K562 (cell line): ENCODE data around the gene CPLANE2. TPM values are rescaled to one million over a fixed set of nuclear protein-coding genes. Genes with fewer than 3 reads are reported as not detected.

Experiments used
- CREB3L1 ChIP-seq: fragments of 450-650 bp; IDR thresholded peaks from 2 replicates; pipeline ENCODE4 v1.6.1; 2014; ENCODE audit warnings: low read depth, mild to moderate bottlenecking, moderate library complexity, borderline replicate concordance
- ESRRA ChIP-seq: fragments of 450-650 bp; IDR thresholded peaks from 2 replicates; pipeline ENCODE4 v1.6.1; 2014; ENCODE audit warnings: low read depth, mild to moderate bottlenecking, moderate library complexity, borderline replicate concordance
- ETV1 ChIP-seq: fragments of 450-650 bp; conservative IDR thresholded peaks from 2 replicates; pipeline ENCODE4 v1.6.1; 2016; ENCODE audit warnings: missing genetic modification characterization, control low read depth, low read depth, missing compliant biosample characterization
- GTF2F1 ChIP-seq: IDR thresholded peaks from 2 replicates; pipeline ENCODE4 v1.6.1; 2011; ENCODE audit warnings: low read depth, low read length, improper control_type of control experiment
- HDAC1 ChIP-seq, 2 experiments: fragments of 450-650 bp; IDR thresholded peaks; 2 replicates each; pipeline ENCODE4 v1.6.1; 2016 to 2017; ENCODE audit warnings: inconsistent platforms in 1 of 2, mild to moderate bottlenecking in 1 of 2, moderate library complexity in 1 of 2
- SMAD4 ChIP-seq: fragments of 250-450 bp; sonication (Bioruptor Pico); conservative IDR thresholded peaks from 2 replicates; pipeline ENCODE4 v1.8.0; 2021; ENCODE audit warnings: inconsistent platforms, mild to moderate bottlenecking, moderate library complexity
- TRIM24 ChIP-seq, 2 experiments: fragments of 450-650 bp; IDR thresholded peaks; 2 replicates each; pipeline ENCODE4 v1.6.1; 2016
- ZBTB26 ChIP-seq: fragments of 450-650 bp; formaldehyde crosslinking; IDR thresholded peaks from 2 replicates; pipeline ENCODE4 v1.4.0; 2022; ENCODE audit warnings: missing genetic modification characterization
- polyA plus RNA-seq, 8 experiments: library from polyadenylated mRNA; depleted of rRNA in 4 of 8; stranded (reverse) in 5 of 8; unstranded in 3 of 8; fragments of >200 nt; fragmentation: Nextera tagmentation in 2 of 8; fragmentation: Illumina TruSeq in 1 of 8; extraction: Ambion mirVana in 2 of 8; extraction: Trizol in 1 of 8; gene quantifications; 2 replicates each; pipeline versions ENCODE4 v1.2.1 to v1.2.3, GENCODE V29; 2011 to 2014; ENCODE audit warnings: inconsistent platforms in 1 of 8, missing spikeins in 1 of 8
- total RNA-seq, 7 experiments: library from RNA; depleted of rRNA in 6 of 7; stranded (reverse); fragments of >200 nt in 6 of 7; fragmentation: Illumina TruSeq in 2 of 7; extraction: Trizol in 2 of 7; gene quantifications; 2 replicates each; pipeline versions ENCODE4 v1.2.1 to v1.2.3, GENCODE V29; 2011 to 2021; ENCODE audit warnings: low replicate concordance in 1 of 7
- TF ChIP-seq, protein P1 (sequence below): fragments of 200-800 bp; sonication (Bioruptor generic); IDR thresholded peaks from 2 replicates; pipeline ENCODE4 v1.6.1; 2016; ENCODE audit warnings: missing genetic modification characterization, missing compliant biosample characterization
- TF ChIP-seq, protein P2 (sequence below): fragments of 250-450 bp; sonication (Bioruptor Pico); IDR thresholded peaks from 2 replicates; pipeline ENCODE4 v1.9.0; 2021; ENCODE audit warnings: mild to moderate bottlenecking, inconsistent platforms
- TF ChIP-seq, protein P3 (sequence below), 2 experiments: fragments of 150-350 bp in 1 of 2; IDR thresholded peaks; 2 replicates each; pipeline ENCODE4 v1.6.1; 2012 to 2016; ENCODE audit warnings: low read depth in 2 of 2, low read length in 2 of 2, mild to moderate bottlenecking in 1 of 2, moderate library complexity in 1 of 2

The CPLANE2 gene
- total and polyA plus RNA-seq, 9 of the 15 experiments (the other 6 are each of a cell fraction or from before 2014, with no cell fraction given) = 0.17 to 20.9 (median 8.1) TPM

- TF ChIP-seq, protein P1, sequence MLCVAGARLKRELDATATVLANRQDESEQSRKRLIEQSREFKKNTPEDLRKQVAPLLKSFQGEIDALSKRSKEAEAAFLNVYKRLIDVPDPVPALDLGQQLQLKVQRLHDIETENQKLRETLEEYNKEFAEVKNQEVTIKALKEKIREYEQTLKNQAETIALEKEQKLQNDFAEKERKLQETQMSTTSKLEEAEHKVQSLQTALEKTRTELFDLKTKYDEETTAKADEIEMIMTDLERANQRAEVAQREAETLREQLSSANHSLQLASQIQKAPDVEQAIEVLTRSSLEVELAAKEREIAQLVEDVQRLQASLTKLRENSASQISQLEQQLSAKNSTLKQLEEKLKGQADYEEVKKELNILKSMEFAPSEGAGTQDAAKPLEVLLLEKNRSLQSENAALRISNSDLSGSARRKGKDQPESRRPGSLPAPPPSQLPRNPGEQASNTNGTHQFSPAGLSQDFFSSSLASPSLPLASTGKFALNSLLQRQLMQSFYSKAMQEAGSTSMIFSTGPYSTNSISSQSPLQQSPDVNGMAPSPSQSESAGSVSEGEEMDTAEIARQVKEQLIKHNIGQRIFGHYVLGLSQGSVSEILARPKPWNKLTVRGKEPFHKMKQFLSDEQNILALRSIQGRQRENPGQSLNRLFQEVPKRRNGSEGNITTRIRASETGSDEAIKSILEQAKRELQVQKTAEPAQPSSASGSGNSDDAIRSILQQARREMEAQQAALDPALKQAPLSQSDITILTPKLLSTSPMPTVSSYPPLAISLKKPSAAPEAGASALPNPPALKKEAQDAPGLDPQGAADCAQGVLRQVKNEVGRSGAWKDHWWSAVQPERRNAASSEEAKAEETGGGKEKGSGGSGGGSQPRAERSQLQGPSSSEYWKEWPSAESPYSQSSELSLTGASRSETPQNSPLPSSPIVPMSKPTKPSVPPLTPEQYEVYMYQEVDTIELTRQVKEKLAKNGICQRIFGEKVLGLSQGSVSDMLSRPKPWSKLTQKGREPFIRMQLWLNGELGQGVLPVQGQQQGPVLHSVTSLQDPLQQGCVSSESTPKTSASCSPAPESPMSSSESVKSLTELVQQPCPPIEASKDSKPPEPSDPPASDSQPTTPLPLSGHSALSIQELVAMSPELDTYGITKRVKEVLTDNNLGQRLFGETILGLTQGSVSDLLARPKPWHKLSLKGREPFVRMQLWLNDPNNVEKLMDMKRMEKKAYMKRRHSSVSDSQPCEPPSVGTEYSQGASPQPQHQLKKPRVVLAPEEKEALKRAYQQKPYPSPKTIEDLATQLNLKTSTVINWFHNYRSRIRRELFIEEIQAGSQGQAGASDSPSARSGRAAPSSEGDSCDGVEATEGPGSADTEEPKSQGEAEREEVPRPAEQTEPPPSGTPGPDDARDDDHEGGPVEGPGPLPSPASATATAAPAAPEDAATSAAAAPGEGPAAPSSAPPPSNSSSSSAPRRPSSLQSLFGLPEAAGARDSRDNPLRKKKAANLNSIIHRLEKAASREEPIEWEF (CRISPR knock-in tag) = no peak
- TF ChIP-seq ESRRA = 0 out of 2 replicates have a peak, but pooled peaks have one; percentile 47
- peak; percentile 69 for TF ChIP-seq SMAD4 (CRISPR knock-in tag)
- TF ChIP-seq CREB3L1 = peak; percentile 96
- TF ChIP-seq, protein P2, sequence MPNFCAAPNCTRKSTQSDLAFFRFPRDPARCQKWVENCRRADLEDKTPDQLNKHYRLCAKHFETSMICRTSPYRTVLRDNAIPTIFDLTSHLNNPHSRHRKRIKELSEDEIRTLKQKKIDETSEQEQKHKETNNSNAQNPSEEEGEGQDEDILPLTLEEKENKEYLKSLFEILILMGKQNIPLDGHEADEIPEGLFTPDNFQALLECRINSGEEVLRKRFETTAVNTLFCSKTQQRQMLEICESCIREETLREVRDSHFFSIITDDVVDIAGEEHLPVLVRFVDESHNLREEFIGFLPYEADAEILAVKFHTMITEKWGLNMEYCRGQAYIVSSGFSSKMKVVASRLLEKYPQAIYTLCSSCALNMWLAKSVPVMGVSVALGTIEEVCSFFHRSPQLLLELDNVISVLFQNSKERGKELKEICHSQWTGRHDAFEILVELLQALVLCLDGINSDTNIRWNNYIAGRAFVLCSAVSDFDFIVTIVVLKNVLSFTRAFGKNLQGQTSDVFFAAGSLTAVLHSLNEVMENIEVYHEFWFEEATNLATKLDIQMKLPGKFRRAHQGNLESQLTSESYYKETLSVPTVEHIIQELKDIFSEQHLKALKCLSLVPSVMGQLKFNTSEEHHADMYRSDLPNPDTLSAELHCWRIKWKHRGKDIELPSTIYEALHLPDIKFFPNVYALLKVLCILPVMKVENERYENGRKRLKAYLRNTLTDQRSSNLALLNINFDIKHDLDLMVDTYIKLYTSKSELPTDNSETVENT = peak; percentile 51; the same call in 1 of the 2 replicates
- TF ChIP-seq, protein P3, sequence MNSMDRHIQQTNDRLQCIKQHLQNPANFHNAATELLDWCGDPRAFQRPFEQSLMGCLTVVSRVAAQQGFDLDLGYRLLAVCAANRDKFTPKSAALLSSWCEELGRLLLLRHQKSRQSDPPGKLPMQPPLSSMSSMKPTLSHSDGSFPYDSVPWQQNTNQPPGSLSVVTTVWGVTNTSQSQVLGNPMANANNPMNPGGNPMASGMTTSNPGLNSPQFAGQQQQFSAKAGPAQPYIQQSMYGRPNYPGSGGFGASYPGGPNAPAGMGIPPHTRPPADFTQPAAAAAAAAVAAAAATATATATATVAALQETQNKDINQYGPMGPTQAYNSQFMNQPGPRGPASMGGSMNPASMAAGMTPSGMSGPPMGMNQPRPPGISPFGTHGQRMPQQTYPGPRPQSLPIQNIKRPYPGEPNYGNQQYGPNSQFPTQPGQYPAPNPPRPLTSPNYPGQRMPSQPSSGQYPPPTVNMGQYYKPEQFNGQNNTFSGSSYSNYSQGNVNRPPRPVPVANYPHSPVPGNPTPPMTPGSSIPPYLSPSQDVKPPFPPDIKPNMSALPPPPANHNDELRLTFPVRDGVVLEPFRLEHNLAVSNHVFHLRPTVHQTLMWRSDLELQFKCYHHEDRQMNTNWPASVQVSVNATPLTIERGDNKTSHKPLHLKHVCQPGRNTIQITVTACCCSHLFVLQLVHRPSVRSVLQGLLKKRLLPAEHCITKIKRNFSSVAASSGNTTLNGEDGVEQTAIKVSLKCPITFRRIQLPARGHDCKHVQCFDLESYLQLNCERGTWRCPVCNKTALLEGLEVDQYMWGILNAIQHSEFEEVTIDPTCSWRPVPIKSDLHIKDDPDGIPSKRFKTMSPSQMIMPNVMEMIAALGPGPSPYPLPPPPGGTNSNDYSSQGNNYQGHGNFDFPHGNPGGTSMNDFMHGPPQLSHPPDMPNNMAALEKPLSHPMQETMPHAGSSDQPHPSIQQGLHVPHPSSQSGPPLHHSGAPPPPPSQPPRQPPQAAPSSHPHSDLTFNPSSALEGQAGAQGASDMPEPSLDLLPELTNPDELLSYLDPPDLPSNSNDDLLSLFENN (IDR thresholded peaks at IDR 0.05; ENCODE audit: low read depth in 2 of 2, low read length in 2 of 2) = peak in 1 of 2 experiments; percentile 67; a peak in 2 of 4 replicates
- TF ChIP-seq TRIM24 (IDR thresholded peaks at IDR 0.05) = peak in 1 of 2 experiments; percentile 92; a peak in 2 of 4 replicates
- peak; percentile 54 for TF ChIP-seq ETV1 (tag)
- TF ChIP-seq ZBTB26 (CRISPR knock-in tag) = peak; percentile 72; the same call in 1 of the 2 replicates
- TF ChIP-seq GTF2F1 = peak; percentile 60; the same call in 1 of the 2 replicates
- TF ChIP-seq HDAC1 (IDR thresholded peaks at IDR 0.05) = peak in 1 of 2 experiments; percentile 90; a peak in 2 of 4 replicates
These were observed 30.3 kb downstream of the CPLANE2 start (continued) for GRCh38 chr1:16206547-16207317.
